T47D (cell line): ENCODE results near the gene ZCCHC10.

Source experiments
- DNase-seq, 2 experiments: peaks; one replicate each; pipeline versions ENCODE4 v3.0.0 to v3.0.0-alpha.2; 2011 to 2012; ENCODE audit warnings: low read depth in 1 of 2, low spot score in 1 of 2
- JUND ChIP-seq: IDR thresholded peaks from 2 replicates; pipeline ENCODE4 v1.6.1; 2012; ENCODE audit warnings: low read depth
- in situ Hi-C: cut with HindIII; loops from 2 replicates; pipeline ENCODE4 v1.10.0; 2016; ENCODE audit warnings: low sequenced_read_pairs, low pct_unique_long_range_greater_than_20kb

The ZCCHC10 gene

DNA sequence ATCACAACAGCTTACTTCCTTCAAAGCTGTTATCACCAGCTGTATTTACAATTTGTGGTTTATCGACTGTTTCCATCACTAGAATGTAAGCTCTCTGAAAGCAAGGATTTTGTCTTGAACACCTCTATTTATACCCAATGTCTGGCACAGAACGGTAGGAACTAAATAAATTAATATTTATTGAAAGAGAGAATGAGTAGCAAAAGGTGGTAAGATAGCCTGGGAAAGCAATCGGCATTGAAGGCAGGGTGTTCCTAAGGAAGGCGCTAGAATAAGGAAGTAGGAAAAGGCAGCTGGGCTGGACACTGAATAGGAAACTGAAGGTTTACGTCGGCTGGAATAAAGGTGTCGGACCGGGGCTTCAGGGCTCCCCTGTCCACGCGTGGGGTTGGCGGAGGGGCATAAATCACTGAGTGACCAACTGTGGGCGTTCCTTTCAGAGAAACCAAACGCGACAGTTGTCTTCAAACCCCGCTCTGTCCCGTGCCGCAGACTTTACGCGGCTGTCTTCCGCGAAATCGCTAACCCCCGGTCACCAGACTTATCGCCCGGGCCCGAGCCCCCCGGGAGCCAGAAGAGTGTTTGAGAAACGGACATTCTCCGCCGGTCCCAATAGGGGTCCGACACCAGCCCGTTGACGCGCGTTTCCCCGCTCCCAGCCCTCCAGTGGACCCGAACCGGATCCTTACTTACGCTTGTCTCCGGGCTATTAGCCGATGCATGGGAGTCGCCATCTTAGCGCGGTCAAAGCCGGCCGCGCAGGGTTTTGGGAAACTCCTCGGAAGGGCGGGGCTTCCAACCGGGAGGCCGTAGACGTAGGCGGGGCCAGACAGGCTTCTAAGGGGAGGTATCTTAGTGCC is at the start of gene ZCCHC10:
Gene ZCCHC10 (minus strand): TSS at position 746 of the 860 bp plus-strand sequence. CDS start 12 bp downstream, at position 734.
- peak; percentile 77 to 91 for DNase-seq
- in situ Hi-C loops, result no loop called here
- no peak for TF ChIP-seq JUND

DNA sequence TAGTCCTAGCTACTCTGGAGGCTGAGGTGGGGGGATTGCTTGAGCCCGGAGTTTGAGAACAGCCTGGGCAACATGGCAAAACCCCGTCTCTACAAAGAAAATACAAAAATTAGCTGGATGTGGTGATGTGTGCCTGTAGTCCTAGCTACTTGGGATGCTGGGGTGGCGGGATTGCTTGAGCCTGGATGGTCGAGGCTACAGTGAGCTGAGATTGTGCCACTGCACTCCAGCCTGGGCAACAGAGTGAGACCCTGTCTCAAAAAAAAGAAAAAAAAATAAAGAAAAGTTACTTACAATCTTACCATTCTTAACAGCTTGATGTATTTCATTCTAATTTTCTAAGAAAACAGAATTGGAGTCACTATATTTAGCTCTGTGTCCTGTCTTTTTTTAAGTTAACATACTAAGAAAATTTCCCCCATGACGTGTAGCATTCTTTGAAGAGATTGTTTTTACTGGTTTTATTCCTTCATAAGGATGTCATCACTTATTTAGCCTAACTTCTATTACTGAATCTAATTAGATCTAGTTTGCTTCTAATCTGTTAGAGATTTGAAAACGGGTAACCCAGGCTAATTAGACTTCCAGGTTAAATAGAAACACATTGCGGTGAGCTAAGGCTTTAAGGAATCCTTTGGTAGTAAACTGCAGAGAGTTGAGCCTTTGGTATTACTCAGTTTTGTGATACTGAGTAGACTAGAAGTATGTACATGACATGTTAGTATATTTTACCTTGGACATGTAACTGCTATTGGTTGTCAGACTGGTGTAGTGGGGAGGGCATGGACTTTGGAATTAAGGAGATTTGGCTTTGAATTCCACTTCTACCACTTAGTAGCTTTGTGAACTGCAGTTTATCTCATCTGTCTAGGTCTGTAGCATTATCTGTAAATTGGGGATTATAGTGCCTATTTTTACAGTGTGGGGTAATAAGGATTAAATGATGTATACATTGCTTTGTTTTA is 49.5 kb upstream of the ZCCHC10 start:
- no peak for DNase-seq
- in situ Hi-C loops, result no loop called here
- TF ChIP-seq JUND, result no peak

DNA sequence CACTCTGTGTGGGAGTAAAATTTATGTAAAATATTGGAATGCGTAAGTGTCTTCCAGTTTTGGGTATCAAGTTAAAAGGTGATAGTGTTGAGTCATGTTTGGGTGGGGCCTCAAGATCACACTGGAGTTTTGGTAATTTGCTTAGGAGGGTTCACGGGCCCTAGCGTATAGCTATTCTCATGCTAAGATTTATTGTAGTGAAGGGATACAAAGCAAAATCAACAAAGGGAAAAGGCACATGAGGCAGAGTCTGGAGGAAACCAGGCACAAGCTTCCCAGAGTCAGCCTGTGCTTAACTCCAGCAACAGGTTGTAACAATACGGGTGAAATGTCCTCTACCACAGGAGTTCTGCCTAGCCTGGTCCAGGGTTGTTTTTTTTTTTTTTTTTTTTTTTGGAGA is 45.7 kb upstream of the ZCCHC10 start:
- DNase-seq, result no peak
- no peak for TF ChIP-seq JUND
- in situ Hi-C loops, result no loop called here

DNA sequence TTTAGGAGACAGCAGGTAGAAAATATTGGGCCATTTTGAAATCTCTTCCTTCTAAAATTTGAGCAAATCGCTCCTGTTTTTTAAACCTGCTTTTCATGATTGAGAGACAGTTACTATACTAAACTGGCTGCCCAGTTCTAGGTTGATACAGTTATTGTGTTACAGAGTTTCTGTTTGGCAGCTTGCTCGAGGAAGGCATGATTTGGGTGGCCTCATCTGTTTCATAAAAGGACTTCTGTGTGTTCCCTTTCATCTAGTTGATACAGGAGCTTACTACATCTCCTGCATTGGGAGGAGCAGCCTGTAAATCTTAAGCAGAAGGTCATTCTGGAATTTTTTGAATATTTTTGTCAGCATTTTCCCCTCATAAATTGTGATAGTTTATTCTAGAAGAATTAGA is 39.7 kb upstream of the ZCCHC10 start:
- in situ Hi-C loops, result no loop called here
- TF ChIP-seq JUND, result no peak
- DNase-seq, result no peak

DNA sequence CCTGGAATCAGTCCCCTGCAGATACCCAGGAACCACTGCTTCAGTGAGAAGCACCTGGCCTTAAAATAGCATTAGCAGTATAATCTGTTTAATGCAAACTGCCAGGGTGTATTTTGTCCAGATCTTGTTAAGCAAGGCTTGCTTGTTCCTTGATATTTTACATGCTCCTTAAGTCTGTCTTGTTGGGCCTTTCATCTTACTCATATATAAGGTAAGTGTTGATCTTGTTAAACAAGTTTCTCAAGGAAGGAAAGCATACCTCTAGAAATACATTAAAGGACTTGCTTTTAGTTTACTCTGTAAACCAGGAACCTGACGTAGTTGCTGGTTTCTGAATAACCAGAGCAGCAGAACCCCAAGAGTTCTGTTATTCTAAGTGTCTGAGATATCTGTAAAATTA is 39.1 kb upstream of the ZCCHC10 start:
- DNase-seq, result peak; percentile 19 to 71
- in situ Hi-C loops, result no loop called here
- TF ChIP-seq JUND, result no peak

DNA sequence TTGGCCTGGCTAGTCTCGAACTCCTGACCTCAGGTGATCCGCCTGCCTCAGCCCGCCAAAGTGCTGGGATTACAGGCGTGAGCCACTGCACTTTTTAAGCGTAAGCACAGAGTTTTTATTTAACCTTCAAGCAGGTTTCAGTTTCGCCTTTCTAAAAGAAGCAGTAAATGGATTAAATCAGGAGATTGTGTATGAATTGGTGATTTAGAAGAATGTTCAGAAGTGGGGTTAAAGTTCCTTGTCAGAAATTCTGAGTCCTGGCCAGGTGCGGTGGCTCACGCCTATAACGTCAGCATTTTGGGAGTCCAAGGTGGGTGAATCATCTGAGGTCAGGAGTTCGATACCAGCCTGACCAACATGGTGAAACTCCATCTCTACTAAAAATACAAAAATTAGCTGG is 37.6 kb upstream of the ZCCHC10 start:
- no peak for DNase-seq
- in situ Hi-C loops, result no loop called here
- no peak for TF ChIP-seq JUND

DNA sequence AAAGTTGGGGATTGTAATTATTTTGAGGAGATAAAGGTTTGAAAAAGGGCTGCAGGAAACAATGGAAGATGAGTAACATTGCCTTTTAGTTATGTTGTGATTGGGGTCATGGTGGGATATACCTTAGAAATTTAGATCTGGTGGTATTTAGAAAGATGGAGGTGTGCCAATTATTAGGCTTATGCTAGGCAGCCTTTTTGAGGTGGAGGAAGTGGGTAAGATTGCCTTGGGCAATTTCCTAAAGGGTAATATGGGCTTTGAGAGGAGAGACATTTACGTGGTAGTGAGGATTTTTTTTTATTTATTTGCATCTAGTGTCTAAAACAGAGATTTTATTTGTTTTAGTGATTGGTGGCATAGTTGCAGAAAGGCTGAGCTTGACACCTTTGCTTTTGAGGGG is 35.9 kb upstream of the ZCCHC10 start:
- in situ Hi-C loops, result no loop called here

DNA sequence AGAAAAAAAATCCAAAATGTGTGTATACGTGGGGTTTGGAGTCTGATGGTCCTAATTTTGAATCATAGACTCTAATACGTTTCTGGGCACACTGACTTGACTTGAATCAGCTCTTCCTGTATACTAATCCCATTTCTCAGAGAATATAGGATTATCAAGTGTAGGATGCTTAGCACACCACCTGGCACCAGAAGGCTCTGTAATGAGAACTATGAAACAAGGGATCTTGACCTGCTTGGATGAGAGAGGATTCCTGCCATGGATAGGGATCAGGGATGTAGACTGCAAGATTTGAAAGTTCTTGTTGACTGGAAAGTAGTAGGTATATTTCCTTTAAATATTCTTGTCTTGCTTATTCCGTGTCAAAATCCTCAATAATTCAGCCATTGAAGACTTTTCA is 33.3 kb upstream of the ZCCHC10 start:
- in situ Hi-C loops, result no loop called here
- TF ChIP-seq JUND, result no peak
- no peak for DNase-seq

More for the DNA sequence above, 35.9 kb upstream of the ZCCHC10 start:
- no peak for DNase-seq
- TF ChIP-seq JUND, result no peak

DNA sequence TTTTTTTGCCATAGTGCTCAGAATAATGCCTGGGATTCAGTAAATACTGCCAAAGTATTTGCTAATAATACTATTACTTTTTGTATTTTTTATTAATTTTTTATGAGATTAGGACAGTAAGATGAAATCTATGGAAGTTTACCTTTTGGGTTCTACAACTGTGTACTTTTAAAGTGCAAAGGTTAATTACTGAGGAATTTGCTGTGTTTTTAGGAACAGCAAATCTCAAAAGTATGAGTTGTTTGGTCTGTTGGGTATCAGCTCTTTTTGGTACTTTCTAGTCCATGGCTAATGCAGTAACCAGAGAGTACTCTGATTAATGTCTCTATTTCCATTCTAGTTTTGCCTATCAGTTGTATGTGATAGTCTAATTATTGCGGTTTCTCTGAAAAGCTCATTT is 30.5 kb upstream of the ZCCHC10 start:
- in situ Hi-C loops, result no loop called here

DNA sequence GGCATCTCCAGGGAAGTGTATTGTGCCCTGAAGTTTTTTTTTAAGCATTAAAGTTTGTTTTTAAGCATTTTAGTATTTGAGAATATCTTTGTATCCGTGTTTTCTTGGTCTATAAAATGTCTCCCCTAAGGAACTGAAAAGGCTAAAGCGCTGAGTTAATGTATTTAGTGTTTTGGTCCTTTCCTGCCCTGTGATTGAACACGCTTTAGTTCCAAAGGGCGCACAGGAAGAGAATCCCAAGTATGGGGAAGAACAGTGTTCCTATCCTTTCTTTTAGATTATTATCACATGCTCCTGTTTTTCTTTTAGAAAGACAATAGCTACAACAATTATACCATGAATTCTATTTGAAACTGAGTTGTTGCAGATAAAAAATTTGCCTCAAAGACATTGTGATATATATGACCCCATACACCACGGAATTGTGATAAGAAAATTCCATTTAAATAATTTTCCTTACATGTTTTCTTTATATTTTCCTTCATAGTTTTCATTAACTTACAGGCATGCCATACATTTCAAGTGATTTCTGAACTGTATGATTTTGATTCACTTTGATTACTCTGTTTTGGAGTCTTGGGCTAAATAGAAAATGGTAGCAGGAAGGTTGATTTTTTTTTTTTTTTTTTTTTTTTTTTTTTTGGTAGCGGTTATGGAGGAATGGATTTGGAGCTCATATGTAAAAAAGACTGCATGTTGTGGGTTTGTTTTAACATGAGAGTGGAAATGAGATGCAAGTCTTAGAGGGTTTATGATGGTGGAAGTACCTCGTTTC is 28.5 kb upstream of the ZCCHC10 start:
- in situ Hi-C loops, result no loop called here
- no peak for TF ChIP-seq JUND
- no peak for DNase-seq

More for the DNA sequence above, 30.5 kb upstream of the ZCCHC10 start:
- no peak for TF ChIP-seq JUND
- DNase-seq, result no peak

DNA sequence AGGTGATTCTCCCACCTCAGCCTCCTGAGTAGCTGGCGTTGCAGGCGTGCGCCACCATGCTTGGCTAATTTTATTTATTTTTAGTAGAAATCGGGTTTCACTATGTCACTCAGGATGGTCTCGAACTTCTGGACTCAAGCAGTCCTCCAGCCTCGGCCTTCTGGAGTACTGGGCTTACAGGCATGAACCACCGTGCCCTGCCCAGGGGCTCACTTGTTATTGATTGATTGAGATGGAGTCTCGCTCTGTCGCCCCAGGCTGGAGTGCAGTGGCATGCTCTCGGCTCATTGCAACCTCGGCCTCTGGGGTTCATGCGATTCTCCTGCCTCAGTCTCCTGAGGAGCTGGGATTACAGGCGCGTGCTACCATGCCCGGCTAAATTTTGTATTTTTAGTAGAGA is 27.1 kb upstream of the ZCCHC10 start:
- in situ Hi-C loops, result no loop called here
- no peak for DNase-seq
- TF ChIP-seq JUND, result no peak

DNA sequence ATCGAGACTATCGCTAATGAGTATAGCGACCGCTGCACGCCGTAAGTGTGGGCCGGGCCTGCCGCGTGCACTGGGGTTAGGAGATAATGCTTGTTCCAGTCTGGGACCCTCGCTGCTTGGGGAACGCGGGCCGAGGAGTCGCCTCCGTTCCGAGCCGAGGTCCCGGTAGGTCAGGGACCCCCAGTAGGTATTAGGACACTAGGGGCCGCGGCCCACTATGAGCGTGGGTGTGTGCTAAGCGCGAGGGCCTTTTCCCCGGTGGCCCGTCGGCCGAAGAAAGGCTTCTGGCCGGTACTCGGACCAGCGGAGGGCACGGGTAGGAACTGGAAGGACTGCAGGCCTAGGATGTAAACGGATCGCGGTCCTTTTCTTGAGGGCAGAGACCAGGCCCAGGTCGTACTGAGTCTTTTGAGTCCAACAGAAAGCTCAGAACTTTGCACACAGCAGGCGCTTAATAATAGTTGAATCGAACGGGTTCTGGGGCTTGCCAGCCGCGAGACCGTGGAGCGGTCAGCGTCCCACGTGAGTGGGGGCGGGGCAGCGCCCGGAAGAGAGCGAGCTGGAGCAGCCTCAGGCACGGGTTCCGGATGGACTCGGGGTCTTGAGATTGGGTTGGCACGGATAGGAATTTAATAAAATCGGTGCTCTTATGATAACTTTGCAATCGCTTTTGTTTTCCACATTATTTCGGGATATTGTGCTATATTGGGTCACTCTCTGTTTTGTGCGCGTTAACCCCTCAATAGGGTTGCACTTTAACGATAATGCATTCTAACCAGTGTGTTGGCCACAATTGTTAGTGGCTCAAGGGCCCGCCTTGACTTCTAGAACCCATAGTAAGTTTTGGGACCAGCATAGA is 26.2 kb upstream of the ZCCHC10 start:
- in situ Hi-C loops, result no loop called here
- DNase-seq, result peak in 1 of 2 experiments; percentile 69
- TF ChIP-seq JUND, result no peak
